GM19395 (cell line): Measurements from ENCODE around the gene CLC.
"Not testable (repeated sequence)": the region's sequence is repeated elsewhere in the genome, so short reads cannot be mapped to it uniquely, and the experiment has no call there.

Experiments used
- ATAC-seq: cut with Tn5 transposase; IDR thresholded peaks from one replicate; pipeline ENCODE4 v1.9.1; 2021; ENCODE audit warnings: mild to moderate bottlenecking, moderate library complexity; ENCODE audit not compliant: unreplicated experiment

CLC gene

GRCh38 chr19:39731685-39732084 lies 6.1 kb downstream of the CLC start:
- ATAC-seq: no peak

- ATAC-seq: no peak
Measured at GRCh38 chr19:39729594-39729993, 8.2 kb downstream of the CLC start.

- no peak for ATAC-seq
Measured at GRCh38 chr19:39728040-39728439, 9.8 kb downstream of the CLC start.

DNA sequence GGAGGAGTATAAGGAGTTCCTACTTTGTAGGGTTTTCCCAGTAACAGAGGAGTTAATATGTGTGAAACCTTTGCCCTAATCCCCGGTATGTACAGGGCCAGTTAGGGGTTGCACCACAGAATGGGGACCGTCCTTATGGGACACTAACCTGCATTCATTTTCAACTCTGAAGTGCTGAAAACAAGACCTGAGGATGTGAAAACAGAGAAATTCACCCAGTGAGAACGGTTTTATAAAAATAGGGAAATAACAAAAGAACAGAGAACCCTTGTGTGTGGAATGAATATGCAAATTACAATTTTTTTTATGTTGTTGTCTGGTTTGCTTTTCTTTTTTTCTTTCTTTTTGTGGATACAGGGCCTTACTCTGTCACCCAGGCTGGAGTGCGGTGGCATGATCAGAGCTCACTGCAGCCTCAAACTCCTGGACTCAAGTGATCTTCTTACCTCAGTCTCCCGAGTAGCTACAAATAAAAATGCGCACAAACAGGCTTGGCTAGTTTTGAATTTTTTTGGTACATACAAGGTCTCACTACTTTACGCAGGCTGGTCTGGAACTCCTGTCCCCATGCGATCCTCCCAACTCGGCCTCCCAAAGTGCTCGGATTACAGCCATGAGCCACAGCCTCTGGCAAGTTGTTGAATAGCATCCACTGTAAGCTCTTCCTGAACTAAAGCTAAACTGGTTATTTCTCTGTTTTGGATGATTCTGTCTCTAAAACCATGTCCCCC lies 10.6 kb downstream of the CLC start:
- ATAC-seq: no peak

DNA sequence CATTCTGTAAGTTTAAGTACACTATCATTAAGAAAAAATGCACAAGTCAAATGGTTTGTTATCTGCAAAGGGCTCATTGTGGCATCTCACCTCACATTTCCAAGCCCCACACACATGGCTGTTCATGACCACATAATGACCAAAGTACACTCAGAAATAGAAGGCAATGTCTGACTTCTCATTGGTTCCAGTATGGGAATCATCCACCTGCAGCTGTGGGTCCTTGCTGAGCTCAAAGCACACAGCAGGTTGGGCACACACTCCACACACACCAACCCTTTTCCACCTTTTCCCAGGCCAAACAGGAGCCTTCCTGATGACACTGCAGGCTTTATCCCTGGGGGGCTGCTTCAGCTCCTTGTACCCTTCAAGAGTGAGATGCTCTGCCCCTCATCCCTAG lies 11.8 kb downstream of the CLC start:
- no peak for ATAC-seq

DNA sequence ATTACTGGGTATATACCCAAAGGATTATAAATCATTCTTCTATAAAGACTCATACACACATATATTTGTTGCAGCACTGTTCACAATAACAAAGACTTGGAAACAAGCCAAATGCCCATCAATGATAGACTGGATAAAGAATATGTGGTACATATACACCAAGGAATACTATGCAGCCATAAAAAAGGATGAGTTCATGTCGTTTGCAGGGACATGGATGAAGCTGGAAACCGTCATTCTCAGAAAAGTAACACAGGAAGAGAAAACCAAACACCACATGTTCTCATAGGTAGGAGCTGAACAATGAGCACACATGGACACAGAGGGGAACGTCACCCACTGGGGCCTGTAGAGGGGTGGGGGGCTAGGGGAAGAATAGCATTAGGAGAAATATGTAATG lies 17.7 kb downstream of the CLC start:
- not testable (repeated sequence) for ATAC-seq

DNA sequence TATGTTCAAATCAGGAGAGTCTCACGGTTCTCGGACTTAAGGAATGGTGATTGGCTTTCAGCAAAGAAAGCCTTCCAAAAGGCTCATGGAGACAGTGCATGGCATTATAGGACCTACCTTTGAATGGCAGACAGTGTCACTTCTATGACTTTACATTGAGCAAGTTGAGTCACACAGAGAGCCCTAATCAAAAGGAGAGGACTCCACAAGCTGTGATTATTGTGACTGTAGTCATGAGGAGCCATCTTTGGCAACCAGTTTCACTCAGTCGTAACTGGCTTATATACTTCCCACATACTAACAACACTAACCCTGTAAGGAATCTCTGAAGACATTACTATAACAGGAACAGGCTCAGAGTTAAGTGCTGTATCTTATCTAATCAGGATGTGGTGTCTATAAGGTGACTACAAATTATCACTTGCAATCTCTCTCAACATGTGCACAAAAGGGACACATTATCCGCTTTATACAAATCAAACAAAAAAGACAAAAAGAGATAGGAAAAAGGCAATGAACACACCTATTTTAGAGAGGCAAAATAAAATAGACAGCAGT lies 27.4 kb downstream of the CLC start:
- no peak for ATAC-seq

- no peak for ATAC-seq
Measured at GRCh38 chr19:39709026-39709872, 28.6 kb downstream of the CLC start.

GRCh38 chr19:39708594-39708993 lies 29.2 kb downstream of the CLC start:
- ATAC-seq: no peak

- ATAC-seq: no peak
Measured at GRCh38 chr19:39705578-39706188, 32.1 kb downstream of the CLC start.

DNA sequence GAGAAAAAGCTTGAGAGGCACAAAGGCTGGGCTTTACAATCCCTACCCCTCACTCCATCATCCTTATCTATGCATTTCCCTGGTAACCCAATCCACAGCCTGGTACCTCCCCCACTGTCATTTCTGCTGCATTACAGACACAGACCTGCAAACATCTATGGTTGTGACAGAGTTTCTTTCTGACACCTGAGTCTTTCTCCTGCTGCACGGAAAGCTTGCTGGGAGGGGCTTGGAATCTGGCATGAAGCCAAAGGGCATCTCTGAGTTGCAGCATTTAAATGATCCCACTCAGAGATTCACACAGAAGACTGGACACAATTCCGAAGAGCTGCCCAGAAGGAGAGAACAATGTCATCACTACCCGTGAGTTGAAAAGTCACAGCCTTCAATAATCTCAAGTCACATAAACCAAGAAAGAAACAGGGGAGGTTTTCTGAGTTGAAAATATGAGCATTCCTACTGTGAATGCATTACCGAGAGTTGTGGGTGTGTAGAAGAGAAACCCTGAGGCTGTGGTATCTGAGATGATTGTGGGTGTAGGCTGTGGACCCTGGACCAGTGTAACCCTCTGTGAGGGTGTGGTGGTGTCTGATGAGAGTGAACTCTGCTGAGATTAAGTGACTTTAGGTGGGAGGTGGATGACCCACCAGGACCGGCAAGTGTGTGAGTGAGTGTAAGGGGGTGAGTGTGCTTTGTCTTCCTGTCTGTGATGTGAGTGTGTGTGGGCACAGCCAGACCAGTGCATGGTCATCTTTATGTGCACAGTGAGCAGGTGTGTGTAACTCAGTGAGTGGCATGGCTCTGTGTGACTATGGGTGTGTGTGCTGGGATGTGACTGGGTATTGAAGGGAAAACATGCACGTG lies 33.4 kb downstream of the CLC start, which contains the start of gene LGALS14:
Gene LGALS14, plus strand, starts transcription at position 301 of the 864 bp plus-strand sequence. Its CDS starts 48 bp downstream, at position 349.
- ATAC-seq: no peak

DNA sequence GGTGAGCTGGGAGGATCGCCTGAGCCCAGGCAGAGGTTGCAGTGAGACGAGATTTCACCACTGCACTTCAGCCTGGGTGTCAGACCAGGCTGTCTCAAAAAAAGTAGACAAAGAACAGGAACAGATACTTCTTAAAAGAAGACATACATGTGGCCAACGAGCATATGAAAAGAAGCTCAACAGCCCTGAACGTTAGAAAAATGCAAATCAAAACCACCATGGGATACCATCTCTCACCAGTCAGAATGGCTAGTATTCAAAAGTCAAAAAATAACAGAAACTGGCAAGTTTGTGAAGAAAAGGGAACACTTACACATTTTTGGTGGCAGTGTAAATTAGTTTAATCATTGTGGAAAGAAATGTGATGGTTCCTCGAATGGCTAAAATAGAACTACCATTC lies 36.5 kb downstream of the CLC start:
- ATAC-seq: no peak

- no peak for ATAC-seq
Measured at GRCh38 chr19:39698535-39698934, 39.3 kb downstream of the CLC start.

GRCh38 chr19:39696387-39696786 lies 41.4 kb downstream of the CLC start:
- no peak for ATAC-seq

DNA sequence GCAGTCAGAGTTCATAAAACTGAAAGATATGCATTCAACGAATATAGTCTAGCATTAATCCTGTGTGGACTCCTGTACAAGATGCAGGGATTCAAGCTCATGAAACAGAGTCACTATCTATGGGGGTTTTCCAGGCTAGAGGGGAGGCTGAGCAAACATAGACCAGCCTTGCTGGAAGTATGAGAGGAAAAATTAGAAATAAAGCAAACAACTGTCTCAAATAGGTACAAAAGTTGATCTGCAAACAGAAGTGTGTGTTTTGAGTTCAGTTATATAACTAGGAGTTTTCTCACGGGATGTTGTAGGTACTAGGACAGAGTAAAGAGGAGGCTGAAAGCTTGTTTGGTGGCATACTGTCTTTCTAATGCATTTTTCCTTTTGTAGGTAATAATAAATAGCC lies 42.1 kb downstream of the CLC start:
- ATAC-seq: no peak

DNA sequence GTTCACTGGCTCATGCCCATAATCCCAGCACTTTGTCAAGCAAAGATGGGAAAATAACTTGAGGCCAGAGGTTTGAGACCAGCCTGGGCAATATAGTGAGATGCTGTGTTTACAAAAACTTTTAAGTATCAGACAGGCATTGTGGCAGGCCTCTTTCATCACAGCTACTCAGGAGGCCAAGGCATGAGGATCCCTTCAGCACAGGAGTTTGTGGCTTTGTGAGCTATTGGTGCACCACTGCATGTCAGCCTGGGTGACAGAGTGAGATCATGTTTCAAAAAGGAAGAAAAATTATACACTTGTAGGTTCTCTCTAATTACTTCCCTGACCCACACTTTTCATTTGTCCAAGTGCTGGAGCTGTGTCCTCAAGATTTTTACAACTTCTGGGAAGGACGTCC lies 45.0 kb downstream of the CLC start:
- no peak for ATAC-seq

- ATAC-seq: no peak
Measured at GRCh38 chr19:39692166-39692565, 45.7 kb downstream of the CLC start.

DNA sequence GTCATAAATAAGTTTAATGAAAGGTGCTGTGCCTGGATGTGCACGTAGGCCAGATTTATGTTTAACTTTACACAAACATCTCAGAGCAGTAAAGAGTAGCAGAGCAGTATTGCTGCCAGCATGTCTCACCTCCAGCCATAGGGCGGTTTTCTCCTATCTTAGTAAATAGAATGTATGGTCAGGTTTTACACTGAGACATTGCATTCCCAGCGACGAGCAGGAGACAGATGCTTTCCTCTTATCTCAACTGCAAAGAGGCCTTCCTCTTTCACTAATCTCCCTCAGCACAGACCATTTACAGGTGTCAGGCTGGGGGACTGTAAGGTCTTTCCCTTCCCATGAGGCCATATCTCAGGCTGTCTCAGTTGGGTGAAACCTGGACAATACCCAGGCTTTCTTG lies 49.2 kb downstream of the CLC start:
- ATAC-seq: not testable (repeated sequence)

GRCh38 chr19:39686739-39687138 lies 51.1 kb downstream of the CLC start:
- ATAC-seq: no peak

- no peak for ATAC-seq
Measured at GRCh38 chr19:39684267-39684666, 53.6 kb downstream of the CLC start.
